Uterine smooth muscle cell (primary cell): ENCODE results near the gene ZFR. TPM values are rescaled to one million over a fixed set of nuclear protein-coding genes. Genes with fewer than 3 reads are reported as not detected.

Experiments
- total RNA-seq: library from RNA; depleted of rRNA; stranded (reverse); fragments of >200 nt; gene quantifications from 2 replicates; pipeline ENCODE4 v1.2.3, GENCODE V29; 2014

Gene ZFR
- total RNA-seq: 76.6 and 89.6 TPM in 2 replicates

DNA sequence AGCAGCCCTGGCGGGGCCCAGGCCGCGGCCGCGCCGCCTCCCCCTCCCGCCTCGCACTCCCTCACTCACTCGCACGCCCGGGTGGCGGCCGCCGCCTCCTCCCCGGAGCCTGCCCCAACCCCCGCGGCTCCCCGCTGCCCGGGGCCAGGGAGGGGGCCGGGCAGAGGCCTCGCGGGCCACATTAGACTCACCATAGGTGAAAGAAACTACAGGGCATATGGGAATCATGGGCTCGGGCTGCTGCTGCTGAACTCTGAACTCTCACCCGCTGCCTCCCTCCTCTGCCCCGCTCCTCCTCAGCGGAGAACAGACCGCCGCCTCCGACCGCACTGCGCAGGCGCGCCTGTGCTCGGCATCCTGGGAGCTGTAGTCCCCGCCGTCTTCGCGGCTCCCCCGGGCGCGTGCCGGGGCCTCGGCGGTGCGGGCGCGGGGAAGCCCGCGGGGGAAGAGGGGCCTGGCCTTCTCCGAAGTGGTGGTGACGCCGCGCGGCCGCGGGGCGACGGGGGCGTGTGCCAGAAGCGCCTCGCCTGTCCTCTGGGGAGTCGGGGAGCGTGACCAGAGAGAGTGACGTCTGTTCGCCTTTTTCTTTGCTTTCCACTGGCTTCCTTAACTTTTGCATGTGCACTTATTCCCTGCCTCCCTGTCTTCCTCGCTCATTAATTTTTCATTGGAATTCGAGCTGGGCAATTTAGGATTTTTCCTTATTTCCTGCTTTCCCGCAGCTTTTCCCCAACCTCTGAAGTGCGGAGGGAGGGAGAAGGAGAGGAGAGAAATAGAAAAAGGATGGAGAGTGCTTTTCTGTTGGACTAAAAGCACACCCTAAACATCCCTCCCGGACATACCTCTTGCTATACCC lies at the start of gene ZFR:
TSS of gene ZFR (minus strand) at position 310 of the 856 bp plus-strand sequence. CDS start at position 228, 82 bp downstream.

DNA sequence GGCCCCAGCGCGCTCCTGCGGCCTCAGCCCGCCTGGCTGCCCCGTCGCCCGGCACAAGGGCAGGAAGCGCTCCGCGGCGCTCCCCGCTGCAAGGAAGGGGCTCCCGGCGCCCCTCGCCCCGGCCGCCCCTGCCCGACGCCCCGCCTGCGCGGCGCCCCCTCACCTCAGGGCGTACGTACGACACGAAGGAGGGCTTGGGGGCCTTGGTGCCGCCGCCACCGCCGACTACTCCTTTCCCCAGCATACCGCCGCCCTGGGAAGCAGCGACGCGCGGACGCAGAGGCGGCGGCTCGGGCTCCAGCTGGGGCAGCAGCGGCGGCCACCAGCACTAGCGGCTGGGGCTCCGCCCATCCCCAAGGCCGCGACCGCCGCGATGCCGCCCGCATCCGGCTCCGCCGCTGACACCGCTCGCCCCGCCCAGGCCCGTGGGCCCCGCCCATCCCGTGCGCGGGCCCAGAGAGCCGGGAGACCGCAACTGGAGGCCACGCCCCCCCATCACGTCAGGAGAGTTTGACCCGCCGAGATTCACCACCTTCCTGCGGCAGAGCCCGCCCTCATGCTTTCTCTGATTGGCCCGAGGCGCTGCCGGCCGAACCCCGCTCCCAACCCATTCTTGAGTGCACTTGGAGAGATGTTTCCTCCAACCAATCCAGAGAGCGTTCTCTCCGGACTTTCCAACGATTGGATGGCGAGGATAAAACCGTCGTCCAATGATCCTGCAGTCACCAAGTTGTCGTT lies 131.8 kb downstream of the ZFR start, which contains the start of gene MTMR12:
TSS of gene MTMR12 (minus strand) at position 345 of the 738 bp plus-strand sequence. CDS start at position 244, 101 bp downstream.

Other genes with a start within 250 kb of the ZFR start
- 25.0 and 26.0 TPM in 2 replicates for gene MTMR12, start 131.8 kb downstream of the ZFR start, total RNA-seq
- gene SUB1, start 140.8 kb upstream of the ZFR start, total RNA-seq: 236 and 373 TPM in 2 replicates